ENCODE data around the gene TBC1D22A. TPM values are rescaled to one million over a fixed set of nuclear protein-coding genes. Genes with fewer than 3 reads are reported as not detected.

Gene TBC1D22A
- total RNA-seq, 2 experiments from 2014 or later, result 37.4 TPM

- POLR2A ChIA-PET, result no interaction called here
- CTCF ChIA-PET, result no interaction called here
Measured at GRCh38 chr22:47080100-47080499, 317.6 kb downstream of the TBC1D22A start.

DNA sequence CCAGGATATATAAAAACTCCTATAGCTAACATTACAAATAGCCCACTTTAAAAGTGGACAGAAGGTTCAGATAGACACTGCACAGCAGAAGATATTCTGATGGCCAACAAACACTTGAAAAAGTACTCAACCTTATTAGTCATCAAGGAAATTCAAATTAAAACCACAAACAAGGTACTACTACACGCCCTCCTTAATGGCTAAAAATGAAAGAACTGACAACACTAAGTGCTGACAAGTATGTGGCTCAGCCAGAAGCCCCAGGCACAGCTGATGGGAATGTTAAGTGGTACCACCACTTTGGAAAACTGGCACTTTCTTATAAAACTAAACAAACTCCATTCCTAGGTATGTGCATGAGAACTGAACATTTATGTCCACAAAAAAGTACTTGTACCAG lies 320.1 kb downstream of the TBC1D22A start:
- POLR2A ChIA-PET, result no interaction called here
- CTCF ChIA-PET, result no interaction called here

DNA sequence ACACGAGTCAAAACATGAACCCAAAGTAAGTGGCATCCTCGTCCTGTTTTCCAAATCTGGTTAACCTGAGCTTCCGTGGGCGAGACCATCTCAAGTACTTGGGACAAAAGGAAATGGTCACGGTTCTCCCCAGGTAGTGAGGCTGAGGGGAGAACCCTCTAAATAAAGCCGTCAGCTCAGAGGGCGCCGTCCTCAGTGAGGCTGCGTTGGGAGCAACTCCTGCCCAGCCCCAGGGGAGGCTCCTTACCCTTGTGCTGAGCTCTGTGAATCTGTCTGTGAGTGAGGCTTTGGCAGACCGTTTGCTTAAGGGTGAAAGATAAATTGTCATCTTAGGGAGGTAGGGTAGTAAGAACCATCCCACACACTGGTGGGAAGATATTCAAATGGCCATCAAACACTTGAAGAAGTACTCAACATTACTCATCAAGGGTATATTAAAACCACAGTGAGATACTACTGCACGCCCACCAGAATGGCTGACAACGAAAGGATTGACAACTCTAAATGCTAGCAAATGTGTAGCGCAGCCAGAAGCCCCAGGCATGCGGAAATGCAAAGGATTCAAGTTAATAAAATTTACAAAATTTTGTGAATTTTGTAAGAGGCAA lies 321.0 kb downstream of the TBC1D22A start:
- POLR2A ChIA-PET, result no interaction called here
- CTCF ChIA-PET, result no interaction called here

DNA sequence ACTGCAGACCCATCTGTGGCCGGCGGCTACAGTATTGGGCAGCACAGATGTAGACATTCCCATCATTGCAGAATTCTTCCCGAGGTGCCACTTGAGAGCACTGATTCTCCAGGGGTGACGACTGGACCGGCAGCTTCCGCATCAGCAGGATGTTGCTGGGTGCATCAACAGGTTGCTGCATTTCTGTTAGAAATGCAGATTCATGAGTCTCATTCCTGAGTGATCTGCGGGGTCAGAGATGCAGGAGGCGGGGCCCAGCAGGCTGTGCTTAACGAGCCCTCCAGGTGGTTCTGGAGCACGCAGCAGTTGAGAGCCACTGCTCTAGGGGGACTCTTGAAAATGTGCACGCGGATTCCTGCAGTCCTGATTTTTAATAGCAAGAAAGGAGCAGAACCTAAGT lies 321.8 kb downstream of the TBC1D22A start:
- CTCF ChIA-PET, result no interaction called here
- POLR2A ChIA-PET, result no interaction called here

DNA sequence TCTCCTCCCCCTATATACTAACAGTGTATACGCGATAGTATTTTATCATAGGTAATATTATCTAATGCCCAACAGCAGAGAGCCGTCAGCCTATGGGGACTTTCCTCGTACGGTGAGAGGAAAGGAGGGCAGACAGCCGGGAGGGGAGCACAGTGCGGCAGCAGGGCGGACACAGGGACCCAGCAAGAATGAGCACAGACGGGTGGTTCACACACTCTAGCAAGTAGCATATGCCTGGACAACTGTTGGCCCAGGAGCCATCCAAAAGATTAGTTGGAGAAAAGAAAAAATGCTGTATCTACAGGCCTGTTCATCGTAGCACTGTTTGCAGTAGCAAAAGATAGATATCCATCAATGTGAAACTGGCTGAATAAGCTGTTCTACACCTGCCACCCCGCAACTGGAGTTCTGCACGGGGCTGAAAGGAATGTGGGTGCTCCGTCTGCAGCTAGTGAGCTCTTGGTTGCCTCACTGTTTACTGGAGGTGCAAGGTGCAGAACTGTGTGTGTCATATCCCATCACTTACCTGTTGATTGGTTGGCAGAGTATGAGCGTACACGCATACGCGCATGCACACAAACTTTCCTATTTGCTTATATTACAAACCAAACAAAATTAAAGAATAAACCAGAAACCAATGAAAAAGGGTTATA lies 324.3 kb downstream of the TBC1D22A start:
- ChIA-PET CTCF (no interaction called here), POLR2A (no interaction called here)

DNA sequence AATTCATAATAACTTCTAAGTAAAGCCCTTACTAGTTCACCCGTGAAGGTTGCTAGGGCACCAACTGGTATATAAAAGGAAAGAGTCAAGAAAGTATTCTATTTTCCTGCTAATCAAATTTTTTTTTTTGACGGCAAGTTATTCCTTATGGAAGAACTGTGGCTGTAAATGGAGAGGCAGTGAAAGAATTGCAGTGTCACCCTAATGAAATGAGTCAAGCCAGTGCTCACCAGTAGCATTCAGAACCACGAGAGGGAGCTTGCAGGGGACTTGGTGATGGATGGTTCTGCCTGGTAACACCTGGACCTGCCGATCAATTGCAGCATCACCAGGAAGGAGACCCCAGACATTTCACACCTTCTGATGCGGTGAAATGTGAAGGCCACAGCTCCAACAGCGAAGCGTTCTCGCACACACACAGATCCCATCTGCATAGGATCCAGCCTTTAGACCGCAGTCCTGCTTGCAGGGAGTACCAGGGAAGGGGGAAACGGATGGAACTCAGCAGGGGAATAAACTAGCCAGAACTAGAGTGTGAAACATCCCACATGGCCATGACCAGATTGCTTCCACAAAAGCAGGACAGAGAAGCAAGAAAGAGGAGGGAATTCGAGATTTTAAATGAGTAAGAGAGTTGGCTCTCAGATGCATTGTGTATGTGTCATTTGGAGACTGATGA lies 326.2 kb downstream of the TBC1D22A start:
- POLR2A ChIA-PET, result no interaction called here

DNA sequence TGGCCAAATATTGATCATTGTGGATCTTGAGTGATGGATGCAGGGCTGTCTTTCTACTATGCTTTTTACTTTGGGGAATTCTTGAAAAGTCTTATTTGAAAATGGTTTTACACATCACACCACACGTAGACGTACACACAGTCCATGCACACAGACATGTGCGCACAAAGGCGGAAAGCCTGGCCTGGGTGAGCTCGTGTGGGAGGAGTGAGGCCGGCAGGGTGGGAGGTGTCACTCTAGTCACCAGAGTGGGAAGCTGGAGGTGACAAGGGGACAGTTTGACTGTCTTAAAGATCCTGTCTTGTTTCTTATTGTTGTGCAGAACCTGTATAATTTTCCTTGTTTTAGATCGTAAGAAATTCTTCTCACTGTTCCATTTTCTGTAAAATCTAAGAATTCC lies 326.9 kb downstream of the TBC1D22A start:
- POLR2A ChIA-PET, result no interaction called here
- CTCF ChIA-PET, result no interaction called here

More for the DNA sequence above, 326.2 kb downstream of the TBC1D22A start:
- CTCF ChIA-PET, result no interaction called here

- POLR2A ChIA-PET, result no interaction called here
- CTCF ChIA-PET, result no interaction called here
Measured at GRCh38 chr22:47089796-47090460, 327.5 kb downstream of the TBC1D22A start.

GRCh38 chr22:47090591-47091245 lies 328.3 kb downstream of the TBC1D22A start:
- CTCF ChIA-PET, result interaction anchor here (1.1 kb wide), 1 partner anchor 287 kb away, joined by 3 read pairs; no protein-coding TSS in a partner anchor
- POLR2A ChIA-PET, result no interaction called here

GRCh38 chr22:47091246-47091651 lies 328.8 kb downstream of the TBC1D22A start:
- POLR2A ChIA-PET, result no interaction called here
- CTCF ChIA-PET, result interaction anchor here (1.1 kb wide), 1 partner anchor 288 kb away, joined by 3 read pairs; no protein-coding TSS in a partner anchor

GRCh38 chr22:47091921-47092700 lies 329.7 kb downstream of the TBC1D22A start:
- CTCF ChIA-PET, result interaction anchor here (1.1 kb wide), 1 partner anchor 289 kb away, joined by 3 read pairs; no protein-coding TSS in a partner anchor
- POLR2A ChIA-PET, result no interaction called here

DNA sequence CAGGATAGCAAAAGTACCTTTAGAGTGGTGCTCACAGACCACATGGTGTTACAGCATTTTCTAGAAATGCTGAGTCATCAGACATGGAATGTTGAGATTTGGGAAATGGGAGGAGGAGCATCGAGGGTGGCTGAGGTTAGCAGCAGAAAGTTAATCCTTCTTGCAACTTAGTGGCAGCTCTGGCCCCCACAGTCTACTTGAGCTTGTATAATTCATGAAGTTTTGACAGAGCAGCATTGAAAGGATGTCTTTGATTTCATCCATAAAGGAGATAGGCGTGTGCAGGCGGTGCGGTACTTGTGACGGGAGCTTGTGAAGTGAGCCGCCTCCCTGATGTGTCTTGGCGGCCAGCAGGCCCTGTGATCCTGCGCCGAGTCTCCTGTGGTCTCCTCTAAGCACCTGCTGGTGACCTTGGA lies 330.5 kb downstream of the TBC1D22A start:
- ChIA-PET POLR2A (no interaction called here), CTCF (no interaction called here)

- ChIA-PET CTCF (no interaction called here), POLR2A (no interaction called here)
Measured at GRCh38 chr22:47093720-47094119, 331.3 kb downstream of the TBC1D22A start.

- ChIA-PET CTCF (no interaction called here), POLR2A (no interaction called here)
Measured at GRCh38 chr22:47094861-47095330, 332.4 kb downstream of the TBC1D22A start.

- CTCF ChIA-PET, result no interaction called here
Measured at GRCh38 chr22:47095395-47096122, 333.1 kb downstream of the TBC1D22A start.

GRCh38 chr22:47098121-47098520 lies 335.7 kb downstream of the TBC1D22A start:
- CTCF ChIA-PET, result no interaction called here

More at GRCh38 chr22:47095395-47096122, 333.1 kb downstream of the TBC1D22A start:
- POLR2A ChIA-PET, result no interaction called here

DNA sequence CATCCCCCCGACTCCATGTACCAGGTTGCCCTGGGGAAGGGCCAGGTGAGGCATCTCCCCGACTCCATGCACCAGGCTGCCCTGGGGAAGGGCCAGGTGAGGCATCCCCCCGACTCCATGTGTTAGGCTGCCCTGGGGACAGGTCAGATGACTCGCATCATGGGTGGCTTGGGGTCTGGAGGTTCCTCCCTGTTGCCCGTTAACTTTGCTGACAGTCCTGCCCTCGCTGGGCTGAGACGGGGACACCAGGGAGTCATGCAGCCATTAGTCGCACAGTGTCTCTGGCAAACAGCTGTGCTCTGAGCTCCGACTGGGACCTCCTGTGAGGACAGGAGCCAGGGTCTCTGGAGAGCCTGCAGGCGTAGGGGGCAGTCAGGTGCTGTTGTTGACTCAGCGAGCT lies 336.1 kb downstream of the TBC1D22A start:
- ChIA-PET CTCF (interaction anchor here (0.7 kb wide), 1 partner anchor 121 kb away, joined by 4 read pairs; no protein-coding TSS in a partner anchor), POLR2A (no interaction called here)

More at GRCh38 chr22:47098121-47098520, 335.7 kb downstream of the TBC1D22A start:
- POLR2A ChIA-PET, result no interaction called here

DNA sequence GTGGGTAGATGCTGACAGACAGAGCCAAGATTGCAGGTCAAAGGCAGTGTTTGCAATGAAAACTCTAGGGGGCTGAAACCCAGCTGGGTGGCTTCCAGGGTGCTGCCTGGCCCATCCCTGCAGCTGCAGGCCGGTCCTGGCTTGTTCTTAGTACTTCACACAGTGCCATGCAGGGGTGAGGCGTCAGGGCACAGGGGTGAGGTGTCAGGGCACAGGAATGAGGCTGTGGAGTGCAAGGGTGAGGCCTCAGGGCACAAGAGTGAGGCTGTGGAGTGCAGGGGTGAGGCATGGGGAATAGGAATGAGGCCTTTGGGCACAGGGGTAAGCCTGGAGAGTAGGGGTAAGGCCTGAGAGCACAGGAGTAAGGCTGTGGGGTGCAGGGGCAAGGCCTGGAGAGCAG lies 337.6 kb downstream of the TBC1D22A start:
- CTCF ChIA-PET, result no interaction called here

More for the DNA sequence above, 337.6 kb downstream of the TBC1D22A start:
- POLR2A ChIA-PET, result no interaction called here

Measured in activated CD8-positive, alpha-beta memory T cell treated with anti-CD3 and anti-CD28 coated beads for 36 hours (primary cell).